ENCODE results near the gene LATS2.

DNA sequence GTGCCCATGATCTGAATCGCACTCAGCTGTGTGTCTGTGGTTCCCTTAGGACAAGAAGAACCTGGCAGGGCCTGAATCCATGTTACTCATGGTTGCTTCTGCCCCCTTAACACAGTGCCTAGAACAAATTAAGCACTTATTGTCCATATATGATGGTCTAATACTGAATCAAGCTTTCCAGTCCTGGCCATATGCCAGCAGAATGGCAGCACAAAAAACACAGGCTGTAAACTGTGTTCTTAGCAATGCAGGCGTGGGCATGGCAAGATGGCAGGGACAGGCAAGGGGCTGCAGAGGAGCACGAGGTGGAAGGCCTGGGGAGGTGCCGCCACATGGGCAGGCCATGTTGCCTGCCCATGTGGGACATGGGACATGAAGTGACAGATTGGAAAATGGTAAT lies 68.2 kb downstream of the LATS2 start:
- TF ChIP-seq CTCF (IDR thresholded peaks at IDR 0.05) (no peak), POLR2AphosphoS5 (IDR thresholded peaks at IDR 0.05) (no peak), POLR2A (IDR thresholded peaks at IDR 0.05) (no peak)
